Measurements from ENCODE around the gene ZNF750.

- TF ChIP-seq CTCF (IDR thresholded peaks at IDR 0.05; ENCODE audit: low read length) (no peak), EZH2 (IDR thresholded peaks at IDR 0.05; ENCODE audit: borderline replicate concordance, low read length) (no peak)
These were observed 6.8 kb downstream of the ZNF750 start for GRCh38 chr17:82832881-82833475.

Data from OCI-LY1 (cell line).